GM21423 (cell line): ENCODE measurements around the gene ULK4.
"Not testable (repeated sequence)": the region's sequence is repeated elsewhere in the genome, so short reads cannot be mapped to it uniquely, and the experiment has no call there.

Experiments used
- ATAC-seq: cut with Tn5 transposase; IDR thresholded peaks from one replicate; pipeline ENCODE4 v1.9.1; 2021; ENCODE audit warnings: mild to moderate bottlenecking, moderate library complexity; ENCODE audit not compliant: unreplicated experiment

The ULK4 gene

DNA sequence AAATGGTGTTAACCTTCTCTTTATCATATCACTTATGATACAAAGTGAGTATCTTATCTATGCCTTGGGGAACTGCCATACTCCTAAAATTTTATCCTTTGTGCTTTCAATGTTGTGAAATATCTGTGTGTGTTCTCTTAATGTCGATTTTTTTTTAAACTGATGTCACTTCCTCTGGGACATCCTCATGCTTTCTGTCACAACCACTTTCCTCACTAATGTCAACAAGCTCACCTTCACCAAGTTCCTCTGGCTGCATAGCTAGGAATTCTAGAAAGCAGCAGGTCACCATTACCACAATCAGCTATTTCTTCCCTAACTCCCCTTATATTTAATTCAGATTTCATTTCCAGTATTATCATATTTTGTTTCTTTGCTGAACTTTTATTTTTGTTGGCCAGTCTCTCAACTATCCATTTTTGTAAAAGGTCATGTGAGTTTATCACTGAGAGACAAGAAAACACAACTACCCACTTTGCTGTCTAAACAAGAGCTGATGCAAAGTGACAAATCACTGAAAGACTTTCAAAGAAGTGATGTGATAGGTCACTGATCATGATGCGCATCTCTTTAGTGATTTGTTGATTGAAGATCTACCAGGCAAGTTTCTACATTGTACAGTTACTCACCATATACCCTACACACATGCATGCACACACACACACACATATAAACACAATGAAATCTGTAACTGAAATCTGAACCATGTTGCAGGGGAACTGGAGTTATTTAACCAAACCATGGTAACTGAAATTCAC lies 369.0 kb downstream of the ULK4 start:
- no peak for ATAC-seq

DNA sequence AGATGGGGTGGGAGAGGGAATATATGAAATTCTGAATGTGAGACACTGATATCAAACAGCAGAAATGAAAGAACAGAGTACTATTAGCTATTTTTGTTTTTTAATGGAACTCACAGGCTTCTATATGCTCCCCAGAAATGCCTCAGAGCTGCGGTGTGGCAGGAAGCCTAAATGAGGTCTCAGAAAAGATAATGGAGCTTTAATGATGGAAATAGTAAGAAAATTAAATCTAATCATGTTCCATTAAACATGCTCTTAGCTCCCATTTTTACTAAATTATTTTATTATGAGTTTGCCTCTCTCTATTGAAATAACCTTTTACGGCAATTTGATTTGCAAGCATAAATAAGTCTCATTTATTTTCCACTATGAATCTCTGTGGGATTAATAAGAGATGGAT lies 378.9 kb downstream of the ULK4 start:
- ATAC-seq = no peak

DNA sequence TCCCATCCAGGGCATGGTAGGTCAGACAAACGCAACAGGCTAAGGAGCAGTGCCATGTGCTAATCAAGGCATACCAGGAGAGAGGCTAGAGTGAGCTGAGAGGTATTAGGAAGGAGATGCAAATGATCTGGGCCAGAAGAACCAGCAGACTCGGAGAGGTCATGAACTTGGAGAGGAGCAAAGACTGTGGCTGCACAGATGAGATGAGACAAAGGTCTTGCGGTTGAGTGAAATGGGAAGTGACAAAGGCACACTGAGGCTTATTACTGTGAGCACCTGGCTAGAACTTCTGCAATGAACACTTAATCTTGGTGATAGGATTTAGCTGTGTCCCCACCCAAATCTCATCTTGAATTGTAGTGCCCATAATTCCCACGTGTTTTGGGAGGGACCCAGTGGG lies 380.2 kb downstream of the ULK4 start:
- ATAC-seq = peak; percentile 97

DNA sequence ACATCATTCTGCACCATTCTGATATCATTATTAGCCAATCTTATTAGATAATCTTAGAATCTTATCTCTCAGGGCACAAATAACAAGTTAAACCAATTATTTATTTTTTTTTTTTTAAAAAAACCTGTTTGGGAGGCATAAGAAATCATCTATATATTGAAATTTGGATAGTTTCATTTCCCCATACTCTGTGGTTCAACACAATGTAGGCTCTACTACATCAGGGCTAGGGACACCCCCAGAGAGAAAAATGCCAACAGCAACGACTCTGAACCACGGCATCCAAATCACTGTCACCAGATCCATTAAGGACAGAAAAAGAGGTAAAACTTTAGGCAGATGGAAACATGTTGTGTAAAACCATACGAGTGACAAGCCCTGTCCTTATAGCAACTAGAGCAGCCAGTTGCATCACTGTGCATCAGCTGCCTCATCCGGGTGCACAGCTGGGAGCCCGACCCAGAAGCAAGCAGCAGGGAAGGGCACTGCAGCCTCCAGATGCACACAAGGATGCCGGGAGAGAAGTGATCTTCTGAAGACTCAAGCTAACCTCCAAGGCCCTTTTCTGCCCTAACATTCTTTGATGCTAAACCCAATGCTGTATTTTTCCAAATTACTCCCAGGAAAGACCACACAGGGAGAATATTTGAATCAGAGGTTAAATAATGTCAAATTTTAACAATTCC lies 381.5 kb downstream of the ULK4 start:
- no peak for ATAC-seq

DNA sequence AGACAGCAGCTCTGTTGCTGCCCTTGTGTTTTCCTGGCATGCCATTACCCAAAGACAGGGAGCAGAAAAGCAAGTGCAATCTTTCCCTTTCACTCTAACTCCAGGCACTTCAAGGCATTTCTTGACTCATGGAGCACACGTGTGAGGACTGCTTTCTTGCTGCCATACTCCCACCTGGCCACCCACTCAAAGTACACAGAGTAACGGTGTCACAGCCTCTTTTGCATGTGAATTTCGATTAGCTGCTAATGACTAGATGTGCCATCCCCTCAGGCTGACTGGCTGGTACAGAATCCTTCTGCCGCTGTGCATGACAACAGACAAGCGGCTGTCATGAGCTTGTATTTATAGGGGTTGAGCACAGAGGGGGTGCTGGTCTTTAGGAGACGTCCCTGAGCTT lies 382.0 kb downstream of the ULK4 start:
- no peak for ATAC-seq

DNA sequence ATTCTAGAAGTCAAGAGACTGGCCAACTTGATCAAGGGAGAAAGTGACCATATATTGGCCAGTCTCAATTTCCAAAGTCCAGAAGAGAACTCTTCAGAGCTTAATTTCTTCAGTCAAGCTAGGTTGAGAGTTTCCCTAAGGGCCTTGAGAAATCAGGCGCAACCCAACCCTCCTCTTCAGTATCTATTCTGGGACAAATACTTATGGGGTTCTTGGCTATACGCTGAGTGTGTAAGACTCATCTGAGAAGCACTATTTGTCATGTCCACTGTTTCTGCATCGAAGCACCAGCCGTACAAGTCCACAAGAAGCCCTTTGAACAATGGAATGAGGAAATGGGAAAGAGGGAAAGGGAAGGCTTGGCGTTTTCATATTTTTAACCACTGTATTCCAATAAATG lies 383.1 kb downstream of the ULK4 start:
- no peak for ATAC-seq

DNA sequence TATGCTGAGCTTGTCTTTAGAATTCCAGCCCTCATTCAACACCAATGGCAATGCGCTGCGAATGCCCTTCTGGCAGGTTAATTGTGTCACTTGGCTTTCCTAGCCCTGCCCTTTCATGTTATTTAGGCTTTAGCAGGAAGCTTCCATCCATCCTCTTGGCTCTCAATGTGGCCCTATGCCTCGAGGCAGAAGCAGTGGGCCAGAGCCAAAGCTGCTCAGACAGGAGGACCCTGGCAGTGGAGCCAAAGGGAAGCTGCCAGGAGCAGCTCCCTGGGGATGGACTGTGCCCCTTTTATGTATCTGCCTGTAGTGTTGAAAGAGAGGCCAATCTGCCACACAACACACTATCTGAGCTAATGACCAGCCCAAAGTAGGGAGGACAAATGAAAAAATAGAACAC lies 386.2 kb downstream of the ULK4 start:
- no peak for ATAC-seq

DNA sequence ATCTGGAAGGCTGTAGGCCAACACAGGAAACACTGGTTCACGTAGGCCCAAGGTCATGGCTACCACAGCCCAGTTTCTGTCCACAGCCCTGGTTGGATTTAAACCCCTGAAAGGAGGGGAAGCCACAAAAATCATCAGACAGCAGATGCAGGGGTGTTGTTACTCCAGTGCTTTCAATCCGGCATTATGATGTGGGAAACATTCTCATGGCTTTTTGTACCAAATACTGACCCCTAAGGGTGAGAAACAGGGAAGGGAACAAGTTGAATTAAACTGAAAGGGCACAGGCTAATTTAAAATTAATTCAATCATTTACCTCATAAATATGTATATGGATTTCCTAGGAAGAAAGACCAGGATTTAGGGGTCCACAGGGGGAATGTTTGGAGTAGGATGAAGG lies 387.0 kb downstream of the ULK4 start:
- ATAC-seq = no peak

DNA sequence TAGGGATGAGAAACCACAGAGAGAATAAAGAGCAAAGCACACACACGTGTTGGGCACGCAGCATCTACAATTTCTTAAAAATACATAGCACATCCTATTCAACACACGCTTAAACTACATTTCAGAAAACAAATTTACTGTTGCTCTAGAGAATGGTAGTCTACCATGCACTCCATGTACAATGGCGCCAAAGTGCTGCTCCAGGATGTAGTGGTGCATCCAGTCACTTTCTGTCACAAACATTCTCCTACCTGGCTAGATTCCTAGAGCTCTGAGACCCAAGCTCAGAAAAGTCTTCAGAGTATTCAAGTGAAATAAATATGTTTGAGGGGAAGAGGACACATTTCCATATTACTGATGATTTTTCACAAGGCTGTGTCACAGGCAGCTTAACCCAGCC lies 388.3 kb downstream of the ULK4 start:
- no peak for ATAC-seq

DNA sequence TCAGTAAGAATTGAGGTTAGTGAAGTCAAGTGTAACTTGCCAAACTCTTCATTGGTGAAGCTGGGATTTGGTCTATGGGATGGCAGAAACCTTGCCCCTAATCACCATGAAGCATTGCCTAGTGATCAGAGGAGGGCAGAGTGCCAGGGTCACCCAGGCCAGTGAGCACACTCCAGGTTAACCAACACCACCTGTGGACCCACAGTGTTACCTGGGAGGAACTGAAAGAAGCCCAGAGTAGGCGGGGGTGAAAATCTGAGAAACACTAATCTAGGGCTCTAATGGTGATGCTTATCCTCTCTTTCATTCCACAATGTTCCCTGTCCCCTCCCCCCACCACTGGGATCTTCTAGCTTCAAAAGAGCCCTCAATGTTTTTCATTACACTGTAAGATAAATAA lies 389.8 kb downstream of the ULK4 start:
- ATAC-seq = no peak

DNA sequence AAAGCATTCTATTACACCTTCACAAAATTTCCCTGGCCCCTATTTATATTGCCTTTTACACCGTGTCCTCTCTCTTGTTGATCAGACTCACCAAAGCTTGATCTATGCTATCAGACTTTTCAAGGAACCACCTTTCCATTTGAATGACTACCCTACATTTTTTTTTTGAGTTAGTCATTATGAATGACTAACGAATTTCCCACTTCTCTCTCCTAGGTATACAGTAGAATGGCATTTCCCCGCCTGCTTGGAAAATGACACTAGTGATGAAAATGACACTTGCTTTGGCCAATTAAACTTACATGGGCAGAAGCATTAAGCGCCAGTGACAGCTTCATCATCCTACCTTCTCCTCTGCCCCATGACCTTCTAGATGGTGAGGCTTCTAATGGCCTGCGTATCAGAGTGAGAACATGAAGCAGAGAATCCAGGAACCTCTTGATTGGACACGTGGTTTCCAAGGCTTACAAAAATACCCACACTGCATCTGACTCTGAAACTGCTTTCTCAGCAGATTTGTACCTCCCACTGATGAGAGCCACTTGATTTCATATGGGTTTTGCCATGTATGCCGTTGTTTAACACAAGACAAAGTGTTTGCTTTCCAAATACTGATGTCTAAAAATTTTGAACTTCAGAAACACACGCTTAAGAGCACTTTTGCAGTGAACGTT lies 392.1 kb downstream of the ULK4 start:
- ATAC-seq = no peak

DNA sequence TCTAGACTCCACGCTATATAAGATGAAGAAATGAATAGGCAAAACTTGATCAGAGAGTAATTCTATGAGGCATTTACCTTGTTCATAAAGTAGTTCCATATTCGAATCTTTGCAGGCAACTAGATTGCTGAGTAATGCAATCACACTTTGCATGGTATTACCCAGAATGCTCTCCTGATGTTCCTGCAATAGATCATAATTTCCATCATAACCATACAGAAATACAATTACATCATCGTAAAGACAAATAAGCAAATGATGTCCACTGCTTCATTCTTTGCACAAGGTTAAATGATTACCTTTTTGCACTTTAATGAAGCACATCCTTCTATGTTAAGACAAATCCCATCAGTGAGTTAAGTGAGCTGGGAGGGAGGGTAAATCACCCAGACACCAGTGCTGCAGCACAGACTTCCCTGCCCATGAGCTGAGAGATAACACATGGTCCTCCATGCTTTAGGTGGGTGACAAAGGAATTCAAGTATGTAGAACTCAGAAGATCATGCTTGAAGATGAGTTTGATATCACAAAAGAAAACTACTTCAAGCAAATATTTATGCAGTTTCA lies 395.9 kb downstream of the ULK4 start:
- ATAC-seq = no peak

DNA sequence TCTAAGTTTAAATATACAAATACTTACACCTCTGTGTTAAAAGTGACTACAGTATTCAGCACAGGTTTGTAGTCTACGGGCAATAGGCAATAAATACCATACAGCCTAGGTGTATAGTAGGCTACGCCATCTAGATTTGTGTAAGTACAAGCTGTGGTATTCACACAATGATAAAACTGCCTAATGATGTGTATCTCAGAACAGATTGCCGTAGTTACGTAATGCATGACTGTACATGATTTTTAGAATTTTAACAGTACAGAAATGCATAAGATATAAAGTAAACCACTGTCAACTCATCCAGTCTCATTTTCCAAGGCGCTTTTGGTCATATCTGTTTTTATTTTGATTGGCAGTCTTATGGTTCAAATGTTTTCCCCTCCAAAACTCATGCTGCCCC lies 396.9 kb downstream of the ULK4 start:
- ATAC-seq = no peak

DNA sequence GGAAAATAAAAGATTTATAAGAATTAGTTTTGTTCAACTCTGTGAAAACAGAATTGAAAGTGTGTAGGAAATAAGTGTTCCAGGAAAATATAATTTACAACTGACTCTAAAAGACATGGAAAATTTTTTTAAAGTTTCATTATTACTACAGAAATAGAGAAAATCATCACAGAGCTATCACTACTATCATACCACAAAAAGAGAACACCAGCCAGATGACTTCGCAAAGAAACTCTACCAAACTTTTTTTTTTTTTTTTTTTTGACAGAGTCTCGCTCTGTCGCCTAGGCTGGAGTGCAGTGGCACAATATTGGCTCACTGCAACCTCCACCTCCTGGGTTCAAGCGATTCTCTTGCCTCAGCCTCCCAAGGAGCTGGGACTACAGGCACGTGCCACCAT lies 405.7 kb downstream of the ULK4 start:
- ATAC-seq = not testable (repeated sequence)

DNA sequence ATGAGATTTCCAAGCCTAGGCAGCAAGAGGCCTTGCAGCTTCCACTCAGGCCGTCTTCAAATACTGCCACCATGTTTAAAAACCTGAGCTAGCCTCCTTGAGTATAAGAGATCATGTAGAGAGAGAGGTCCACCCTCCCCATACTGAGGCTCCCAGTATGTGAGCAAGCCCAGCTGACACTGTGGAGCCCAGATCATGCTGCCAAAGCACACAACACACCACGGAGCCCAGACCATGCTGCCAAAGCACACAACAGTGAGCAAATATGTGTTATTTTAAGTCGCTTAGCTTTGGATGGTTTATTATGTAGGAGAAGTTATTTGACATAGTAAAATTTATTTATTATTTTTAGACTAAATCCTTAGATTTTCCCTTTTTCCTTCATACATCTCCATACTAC lies 428.9 kb downstream of the ULK4 start:
- no peak for ATAC-seq

DNA sequence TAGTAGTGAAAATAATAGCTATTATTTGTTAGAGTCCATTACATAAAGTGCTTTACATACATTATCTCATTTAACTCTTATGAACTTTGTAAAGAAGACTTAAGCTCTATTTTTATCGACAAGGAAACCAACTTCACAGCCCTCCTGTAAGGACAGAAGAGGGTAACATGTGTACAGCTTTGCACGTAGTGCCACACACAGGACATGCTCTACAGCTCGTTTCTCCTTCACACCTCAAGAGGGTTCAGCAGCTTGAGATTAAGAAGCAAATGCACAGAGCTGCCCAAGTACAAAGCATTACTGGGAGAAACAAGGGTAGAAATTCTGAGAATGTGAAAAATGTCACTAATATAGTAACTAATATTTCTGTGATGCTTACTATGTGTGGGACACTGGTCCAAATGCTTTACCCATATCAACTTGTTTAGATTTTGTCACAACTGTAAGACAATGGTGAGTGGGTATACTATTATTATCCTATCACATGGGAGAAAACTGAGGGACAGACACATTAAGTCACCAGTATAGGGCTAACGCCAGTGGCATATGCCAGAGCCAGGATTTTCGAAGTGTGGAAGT lies 434.8 kb downstream of the ULK4 start:
- ATAC-seq = no peak

DNA sequence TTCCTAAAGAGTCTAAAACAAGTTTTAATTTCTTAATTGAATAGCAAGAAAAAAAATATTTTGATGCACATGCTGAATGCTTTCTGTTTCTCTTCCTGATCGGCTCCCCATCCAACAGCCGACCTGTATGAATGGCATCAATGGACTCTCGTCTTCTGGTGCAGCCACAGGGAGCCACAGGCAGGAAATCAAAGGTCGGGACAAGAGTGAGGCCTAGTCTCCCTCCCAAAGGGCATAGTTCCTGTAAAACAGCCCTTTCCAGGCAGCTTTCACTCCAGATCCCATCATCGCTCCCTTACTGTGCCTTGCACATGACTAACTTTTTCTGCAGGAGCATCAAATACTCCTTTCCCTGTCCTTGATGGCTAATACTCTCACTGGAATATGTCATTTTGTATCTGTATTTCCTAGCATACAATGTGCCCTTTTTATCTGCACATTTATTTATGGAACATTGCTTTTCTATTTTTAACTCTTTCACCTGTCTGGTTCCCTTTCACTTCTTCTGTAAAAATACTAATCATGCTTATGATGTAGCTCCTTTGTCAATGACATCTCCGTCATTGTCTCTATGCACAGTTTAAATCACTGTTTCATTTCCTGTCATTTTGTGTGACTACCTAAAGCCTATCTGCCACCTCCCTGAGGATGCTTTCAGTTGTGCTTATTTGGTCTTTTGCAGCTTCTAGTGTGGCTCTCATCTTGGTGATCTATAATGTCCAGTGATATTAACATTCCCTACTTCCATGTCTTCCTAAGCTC lies 436.4 kb downstream of the ULK4 start:
- no peak for ATAC-seq

DNA sequence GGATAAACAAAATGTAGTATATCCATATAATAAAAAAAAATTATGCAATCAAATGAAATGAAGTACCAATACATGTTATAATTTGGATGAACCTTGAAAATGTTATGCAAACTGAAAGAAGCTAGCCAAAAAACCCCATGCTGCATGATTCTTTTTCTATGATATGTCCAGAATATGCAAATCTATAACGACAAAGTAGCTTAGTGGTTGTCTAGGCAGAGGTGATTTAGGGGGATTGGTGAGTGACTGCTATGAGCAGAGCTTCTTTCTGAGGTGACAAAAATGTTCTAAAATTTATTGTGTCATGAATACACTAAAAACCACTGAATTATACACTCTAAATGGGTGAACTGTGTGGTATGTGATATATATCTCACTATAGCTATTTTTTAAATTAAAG lies 438.0 kb downstream of the ULK4 start:
- ATAC-seq = no peak

DNA sequence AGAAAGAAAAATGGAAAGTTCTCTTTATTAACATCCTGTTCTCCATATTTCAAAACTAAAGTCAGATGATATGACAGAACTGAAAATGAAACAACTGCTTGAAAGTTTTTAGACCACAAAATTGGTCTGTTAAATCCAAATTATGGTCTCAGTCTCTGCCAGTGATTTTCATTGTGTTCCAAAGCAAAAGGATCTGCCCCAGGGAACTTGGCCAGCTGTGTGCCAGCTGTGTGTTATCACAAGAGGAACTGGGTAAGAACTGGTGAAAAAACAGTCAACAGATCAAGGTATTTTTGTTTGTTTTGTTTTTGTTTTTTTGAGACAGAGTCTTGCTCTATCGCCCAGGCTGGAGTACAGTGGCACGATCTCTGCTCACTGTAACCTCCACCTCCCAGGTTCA lies 439.3 kb downstream of the ULK4 start:
- ATAC-seq = peak; percentile 72

DNA sequence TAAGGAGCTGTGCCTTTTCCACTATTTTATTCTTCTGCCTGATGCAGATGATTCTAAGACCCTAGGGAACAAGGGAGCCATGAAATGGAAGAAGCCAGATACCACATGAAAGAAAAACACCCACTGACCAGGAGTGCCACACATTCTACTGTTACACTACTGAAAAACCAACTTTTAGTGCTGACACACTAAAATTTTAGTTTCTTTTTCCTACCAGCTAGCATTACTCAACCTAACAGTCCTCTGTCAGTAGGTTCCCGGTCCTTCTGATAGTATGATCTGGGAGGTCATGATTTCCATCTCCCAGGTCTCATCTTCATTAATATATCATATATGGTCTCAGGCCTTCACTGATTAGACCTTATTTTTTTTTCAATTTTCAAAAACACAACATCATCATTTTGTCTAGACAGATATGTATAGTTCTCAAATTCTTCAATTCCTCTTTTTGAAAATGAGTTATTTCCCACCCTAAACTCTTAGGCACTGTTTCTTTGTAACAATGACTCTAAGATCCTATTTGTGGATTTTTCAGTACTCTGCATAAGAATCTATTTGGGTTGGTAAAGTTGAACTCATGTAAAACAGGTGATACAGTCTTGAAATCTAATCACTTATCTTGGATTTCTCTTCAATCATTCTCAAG lies 440.8 kb downstream of the ULK4 start:
- ATAC-seq = no peak
